HepG2 (cell line): ENCODE data around the gene EIF5. TPM values are rescaled to one million over a fixed set of nuclear protein-coding genes. Genes with fewer than 3 reads are reported as not detected.

Experiments
- ATAD3A ChIP-seq: sonication (generic); formaldehyde crosslinking; IDR thresholded peaks from 2 replicates; pipeline ENCODE4 v1.4.0; 2020; ENCODE audit warnings: missing genetic modification reagents
- CBX1 ChIP-seq: IDR thresholded peaks from one replicate; pipeline ENCODE4 v1.6.1; 2016; ENCODE audit warnings: antibody characterized with exemption, low read depth
- DR1 ChIP-seq: sonication (generic); formaldehyde crosslinking; IDR thresholded peaks from 2 replicates; pipeline ENCODE4 v1.8.0; 2021; ENCODE audit warnings: mild to moderate bottlenecking, missing genetic modification reagents, inconsistent platforms
- ERF ChIP-seq: IDR thresholded peaks from 2 replicates; pipeline ENCODE4 v1.6.1; 2018; ENCODE audit warnings: missing biosample characterization, missing genetic modification reagents
- FOXK1 ChIP-seq: sonication (generic); formaldehyde crosslinking; IDR thresholded peaks from 2 replicates; pipeline ENCODE4 v1.4.0; 2020; ENCODE audit warnings: low read depth, missing genetic modification reagents, borderline replicate concordance
- HOXA7 ChIP-seq: sonication (generic); formaldehyde crosslinking; IDR thresholded peaks from 2 replicates; pipeline ENCODE4 v1.8.1; 2022; ENCODE audit warnings: mild to moderate bottlenecking, missing genetic modification reagents, moderate library complexity
- HOXA9 ChIP-seq: sonication (generic); formaldehyde crosslinking; IDR thresholded peaks from 2 replicates; pipeline ENCODE4 v1.8.1; 2022; ENCODE audit warnings: missing genetic modification reagents, mild to moderate bottlenecking, moderate library complexity, borderline replicate concordance
- LCORL ChIP-seq, 2 experiments: fragments of 450-650 bp in 1 of 2; sonication (generic) in 1 of 2; formaldehyde crosslinking in 1 of 2; IDR thresholded peaks; 2 replicates each; pipeline versions ENCODE4 v1.5.0 to v1.6.1; 2017 to 2020; ENCODE audit warnings: antibody characterized with exemption in 1 of 2, missing genetic modification reagents in 1 of 2
- MTF1 ChIP-seq: sonication (generic); formaldehyde crosslinking; IDR thresholded peaks from 2 replicates; pipeline ENCODE4 v1.5.0; 2020; ENCODE audit warnings: missing genetic modification reagents
- MXD4 ChIP-seq: IDR thresholded peaks from 2 replicates; pipeline ENCODE4 v1.6.1; 2016; ENCODE audit warnings: mild to moderate bottlenecking, missing biosample characterization, missing genetic modification reagents
- RBAK ChIP-seq: sonication (generic); formaldehyde crosslinking; IDR thresholded peaks from 2 replicates; pipeline ENCODE4 v1.5.1; 2020; ENCODE audit warnings: mild to moderate bottlenecking, missing genetic modification reagents
- XRCC5 ChIP-seq: fragments of 200-400 bp; formaldehyde crosslinking; optimal IDR thresholded peaks from 2 replicates; pipeline ENCODE3; 2017; ENCODE audit warnings: mild to moderate bottlenecking, low read length
- ZBTB7B ChIP-seq: sonication (generic); formaldehyde crosslinking; IDR thresholded peaks from 2 replicates; pipeline ENCODE4 v1.4.0; 2020; ENCODE audit warnings: missing genetic modification reagents
- ZNF253 ChIP-seq: sonication (generic); formaldehyde crosslinking; IDR thresholded peaks from 2 replicates; pipeline ENCODE4 v1.8.0; 2022; ENCODE audit warnings: mild to moderate bottlenecking, missing genetic modification reagents, borderline replicate concordance
- ZNF34 ChIP-seq: sonication (generic); formaldehyde crosslinking; IDR thresholded peaks from 2 replicates; pipeline ENCODE4 v1.4.0; 2020; ENCODE audit warnings: mild to moderate bottlenecking, missing genetic modification reagents, borderline replicate concordance
- ZNF550 ChIP-seq: sonication (generic); formaldehyde crosslinking; IDR thresholded peaks from 2 replicates; pipeline ENCODE4 v1.4.0; 2020; ENCODE audit warnings: mild to moderate bottlenecking, missing genetic modification reagents, borderline replicate concordance
- ZNF619 ChIP-seq: sonication (generic); formaldehyde crosslinking; IDR thresholded peaks from 2 replicates; pipeline ENCODE4 v1.4.0; 2020; ENCODE audit warnings: mild to moderate bottlenecking, missing genetic modification reagents
- ZNF773 ChIP-seq: sonication (generic); formaldehyde crosslinking; IDR thresholded peaks from 2 replicates; pipeline ENCODE4 v1.4.0; 2020; ENCODE audit warnings: missing genetic modification reagents, borderline replicate concordance
- ZNF816 ChIP-seq: sonication (generic); formaldehyde crosslinking; IDR thresholded peaks from 2 replicates; pipeline ENCODE4 v1.8.0; 2022; ENCODE audit warnings: missing genetic modification reagents, mild to moderate bottlenecking, borderline replicate concordance
- ZSCAN22 ChIP-seq: sonication (generic); formaldehyde crosslinking; IDR thresholded peaks from 2 replicates; pipeline ENCODE4 v1.4.0; 2020; ENCODE audit warnings: mild to moderate bottlenecking, missing genetic modification reagents
- polyA plus RNA-seq, 8 experiments: library from polyadenylated mRNA; depleted of rRNA in 3 of 8; stranded (reverse) in 7 of 8; unstranded in 1 of 8; fragments of >200 nt; fragmentation: Illumina TruSeq in 4 of 8; extraction: Trizol in 4 of 8; gene quantifications; 2 replicates each; pipeline versions ENCODE4 v1.2.1 to v1.2.3, GENCODE V29; 2011 to 2016; ENCODE audit warnings: low read depth in 4 of 8, missing spikeins in 1 of 8, mixed read lengths in 1 of 8; ENCODE audit not compliant: insufficient read depth in 1 of 8
- total RNA-seq, 5 experiments: library from RNA; depleted of rRNA; stranded (reverse); fragments of >200 nt; fragmentation: Illumina TruSeq; extraction: Trizol; gene quantifications; 2 replicates each; pipeline ENCODE4 v1.2.3, GENCODE V29; 2016; ENCODE audit warnings: low read depth in 1 of 5
- TF ChIP-seq, protein P1 (sequence below): sonication (generic); formaldehyde crosslinking; conservative IDR thresholded peaks from 2 replicates; pipeline ENCODE4 v1.8.0; 2022; ENCODE audit warnings: missing genetic modification reagents
- TF ChIP-seq, protein P2 (sequence below): IDR thresholded peaks from 2 replicates; pipeline ENCODE4 v1.6.1; 2016; ENCODE audit warnings: mild to moderate bottlenecking, missing biosample characterization, missing genetic modification reagents
- TF ChIP-seq, protein P3 (sequence below): sonication (generic); formaldehyde crosslinking; conservative IDR thresholded peaks from 2 replicates; pipeline ENCODE4 v1.8.1; 2023; ENCODE audit warnings: missing genetic modification reagents
- TF ChIP-seq, protein P4 (sequence below): sonication (generic); formaldehyde crosslinking; IDR thresholded peaks from 2 replicates; pipeline ENCODE4 v1.4.0; 2020; ENCODE audit warnings: missing genetic modification reagents, borderline replicate concordance

EIF5 gene
- total and polyA plus RNA-seq, 2 of the 13 experiments (the other 11 are each of a cell fraction or from before 2014, with no cell fraction given): 189 to 281 TPM

DNA sequence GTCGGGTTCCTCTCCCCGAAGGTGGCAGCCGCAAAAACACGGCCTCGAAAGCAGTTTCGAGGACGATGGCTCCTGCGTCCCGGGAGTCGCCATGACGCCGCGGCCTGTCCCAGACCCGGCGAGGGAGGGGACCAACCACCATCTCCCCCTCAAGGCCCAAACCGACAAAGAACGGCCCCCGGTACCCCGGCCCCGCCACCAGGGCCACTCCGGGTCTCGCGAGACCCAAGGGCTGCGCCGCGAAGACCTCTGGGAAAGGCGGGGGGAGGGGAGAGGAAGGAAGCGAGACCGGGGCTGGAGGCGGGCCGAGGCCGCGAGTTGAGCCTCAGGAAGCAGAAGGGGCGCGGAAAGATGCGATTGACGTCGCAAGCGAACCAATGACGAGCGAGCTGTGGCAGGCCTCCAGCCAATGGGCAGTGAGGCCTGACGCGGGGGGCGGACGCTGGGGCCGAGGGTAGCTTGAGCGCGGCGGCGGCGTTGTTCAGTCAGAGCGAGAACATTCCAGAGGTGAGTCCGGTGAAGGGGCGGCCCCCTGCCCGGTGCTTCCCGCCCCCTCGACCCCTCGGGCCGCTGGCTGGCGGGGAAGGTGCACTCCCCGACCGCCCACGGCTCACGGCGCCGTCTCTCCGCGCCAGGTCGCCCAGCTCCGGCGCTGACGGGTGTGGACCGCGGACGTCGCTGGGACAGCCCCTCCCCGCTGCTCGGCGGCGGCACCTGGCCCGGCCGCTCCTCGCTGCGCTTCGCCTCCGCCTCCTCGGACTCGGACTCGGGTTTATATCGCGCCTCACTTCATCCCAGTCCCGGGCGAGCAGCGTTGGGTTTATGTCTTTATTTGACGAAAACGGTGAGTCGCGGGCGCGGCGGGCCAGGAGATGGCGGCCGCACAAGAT lies at the start of gene EIF5 (continued):
- TF ChIP-seq HOXA9 (CRISPR knock-in tag): no peak
- TF ChIP-seq, protein P1, sequence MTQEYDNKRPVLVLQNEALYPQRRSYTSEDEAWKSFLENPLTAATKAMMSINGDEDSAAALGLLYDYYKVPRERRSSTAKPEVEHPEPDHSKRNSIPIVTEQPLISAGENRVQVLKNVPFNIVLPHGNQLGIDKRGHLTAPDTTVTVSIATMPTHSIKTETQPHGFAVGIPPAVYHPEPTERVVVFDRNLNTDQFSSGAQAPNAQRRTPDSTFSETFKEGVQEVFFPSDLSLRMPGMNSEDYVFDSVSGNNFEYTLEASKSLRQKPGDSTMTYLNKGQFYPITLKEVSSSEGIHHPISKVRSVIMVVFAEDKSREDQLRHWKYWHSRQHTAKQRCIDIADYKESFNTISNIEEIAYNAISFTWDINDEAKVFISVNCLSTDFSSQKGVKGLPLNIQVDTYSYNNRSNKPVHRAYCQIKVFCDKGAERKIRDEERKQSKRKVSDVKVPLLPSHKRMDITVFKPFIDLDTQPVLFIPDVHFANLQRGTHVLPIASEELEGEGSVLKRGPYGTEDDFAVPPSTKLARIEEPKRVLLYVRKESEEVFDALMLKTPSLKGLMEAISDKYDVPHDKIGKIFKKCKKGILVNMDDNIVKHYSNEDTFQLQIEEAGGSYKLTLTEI (CRISPR knock-in tag): no peak
- TF ChIP-seq XRCC5: no peak
- peak; percentile 29; the same call in 1 of the 2 replicates for TF ChIP-seq ZNF34
- no peak for TF ChIP-seq HOXA7 (CRISPR knock-in tag)
- TF ChIP-seq ATAD3A (CRISPR knock-in tag): 0 out of 2 replicates have a peak, but pooled peaks have one; percentile 29
- no peak for TF ChIP-seq ZSCAN22 (CRISPR knock-in tag)
- 0 out of 2 replicates have a peak, but pooled peaks have one; percentile 35 for TF ChIP-seq ZBTB7B (CRISPR knock-in tag)
- TF ChIP-seq ZNF619 (CRISPR knock-in tag): no peak
- TF ChIP-seq LCORL (IDR thresholded peaks at IDR 0.05): no peak
- TF ChIP-seq LCORL (CRISPR knock-in tag; IDR thresholded peaks at IDR 0.05): 0 out of 2 replicates have a peak, but pooled peaks have one; percentile 31
- no peak; the same call in 1 of the 2 replicates for TF ChIP-seq MXD4 (CRISPR knock-in tag)
- no peak; the same call in 1 of the 2 replicates for TF ChIP-seq ZNF253 (CRISPR knock-in tag)
- no peak; the same call in 1 of the 2 replicates for TF ChIP-seq ZNF816
- TF ChIP-seq DR1 (CRISPR knock-in tag): peak; percentile 97
- peak; percentile 65 for TF ChIP-seq ERF (CRISPR knock-in tag)
- no peak for TF ChIP-seq CBX1
- 0 out of 2 replicates have a peak, but pooled peaks have one; percentile 1 for TF ChIP-seq ZNF773 (CRISPR knock-in tag)
- peak; percentile 82 for TF ChIP-seq FOXK1
- no peak for TF ChIP-seq MTF1
- TF ChIP-seq, protein P2, sequence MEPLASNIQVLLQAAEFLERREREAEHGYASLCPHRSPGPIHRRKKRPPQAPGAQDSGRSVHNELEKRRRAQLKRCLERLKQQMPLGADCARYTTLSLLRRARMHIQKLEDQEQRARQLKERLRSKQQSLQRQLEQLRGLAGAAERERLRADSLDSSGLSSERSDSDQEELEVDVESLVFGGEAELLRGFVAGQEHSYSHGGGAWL (CRISPR knock-in tag): peak; percentile 82
- TF ChIP-seq ZNF550 (CRISPR knock-in tag): no peak
- TF ChIP-seq, protein P3, sequence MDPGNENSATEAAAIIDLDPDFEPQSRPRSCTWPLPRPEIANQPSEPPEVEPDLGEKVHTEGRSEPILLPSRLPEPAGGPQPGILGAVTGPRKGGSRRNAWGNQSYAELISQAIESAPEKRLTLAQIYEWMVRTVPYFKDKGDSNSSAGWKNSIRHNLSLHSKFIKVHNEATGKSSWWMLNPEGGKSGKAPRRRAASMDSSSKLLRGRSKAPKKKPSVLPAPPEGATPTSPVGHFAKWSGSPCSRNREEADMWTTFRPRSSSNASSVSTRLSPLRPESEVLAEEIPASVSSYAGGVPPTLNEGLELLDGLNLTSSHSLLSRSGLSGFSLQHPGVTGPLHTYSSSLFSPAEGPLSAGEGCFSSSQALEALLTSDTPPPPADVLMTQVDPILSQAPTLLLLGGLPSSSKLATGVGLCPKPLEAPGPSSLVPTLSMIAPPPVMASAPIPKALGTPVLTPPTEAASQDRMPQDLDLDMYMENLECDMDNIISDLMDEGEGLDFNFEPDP (CRISPR knock-in tag): 0 out of 2 replicates have a peak, but pooled peaks have one; percentile 78
- TF ChIP-seq RBAK (CRISPR knock-in tag): no peak
- TF ChIP-seq, protein P4, sequence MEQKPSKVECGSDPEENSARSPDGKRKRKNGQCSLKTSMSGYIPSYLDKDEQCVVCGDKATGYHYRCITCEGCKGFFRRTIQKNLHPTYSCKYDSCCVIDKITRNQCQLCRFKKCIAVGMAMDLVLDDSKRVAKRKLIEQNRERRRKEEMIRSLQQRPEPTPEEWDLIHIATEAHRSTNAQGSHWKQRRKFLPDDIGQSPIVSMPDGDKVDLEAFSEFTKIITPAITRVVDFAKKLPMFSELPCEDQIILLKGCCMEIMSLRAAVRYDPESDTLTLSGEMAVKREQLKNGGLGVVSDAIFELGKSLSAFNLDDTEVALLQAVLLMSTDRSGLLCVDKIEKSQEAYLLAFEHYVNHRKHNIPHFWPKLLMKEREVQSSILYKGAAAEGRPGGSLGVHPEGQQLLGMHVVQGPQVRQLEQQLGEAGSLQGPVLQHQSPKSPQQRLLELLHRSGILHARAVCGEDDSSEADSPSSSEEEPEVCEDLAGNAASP (CRISPR knock-in tag): peak; percentile 73
